Endometrial microvascular endothelial cells (primary cell): ENCODE results near the gene ZNF678. TPM values are rescaled to one million over a fixed set of nuclear protein-coding genes. Genes with fewer than 3 reads are reported as not detected.

Experiments
- in situ Hi-C: cut with HindIII; loops from 2 replicates; pipeline ENCODE4 v1.10.0; 2017; ENCODE audit warnings: low sequenced_read_pairs, low pct_unique_long_range_greater_than_20kb; ENCODE audit errors: inconsistent ontology term
- total RNA-seq: library from RNA; depleted of rRNA; stranded (reverse); fragments of >200 nt; gene quantifications from one replicate; pipeline ENCODE4 v1.2.3, GENCODE V29; 2015; ENCODE audit errors: inconsistent ontology term

ZNF678 gene
- 2.4 TPM for total RNA-seq

- in situ Hi-C loops = no loop called here
These were observed at the start of gene ZNF678 for GRCh38 chr1:227563324-227564201. Gene ZNF678, plus strand, starts transcription at chr1:227563556. Its CDS starts 87,436 bp downstream, at chr1:227650992.

GRCh38 chr1:227518876-227519275, 44.5 kb upstream of the ZNF678 start:
- in situ Hi-C loops = no loop called here

- in situ Hi-C loops = no loop called here
These were observed 41.6 kb upstream of the ZNF678 start for GRCh38 chr1:227521782-227522181.

GRCh38 chr1:227526524-227526923, 36.8 kb upstream of the ZNF678 start:
- in situ Hi-C loops = no loop called here

- in situ Hi-C loops = no loop called here
These were observed 31.2 kb upstream of the ZNF678 start for GRCh38 chr1:227532019-227532619.

GRCh38 chr1:227540170-227541098, 22.9 kb upstream of the ZNF678 start:
- in situ Hi-C loops = no loop called here

- in situ Hi-C loops = no loop called here
These were observed 22.2 kb upstream of the ZNF678 start for GRCh38 chr1:227541129-227541528.

GRCh38 chr1:227541796-227542152, 21.6 kb upstream of the ZNF678 start:
- in situ Hi-C loops = no loop called here

GRCh38 chr1:227542153-227543120, 20.9 kb upstream of the ZNF678 start:
- in situ Hi-C loops = no loop called here

- in situ Hi-C loops = no loop called here
These were observed 19.9 kb upstream of the ZNF678 start for GRCh38 chr1:227543283-227544066.

GRCh38 chr1:227544067-227545050, 19.0 kb upstream of the ZNF678 start:
- in situ Hi-C loops = no loop called here

- in situ Hi-C loops = no loop called here
These were observed 18.0 kb upstream of the ZNF678 start for GRCh38 chr1:227545361-227545760.

- in situ Hi-C loops = no loop called here
These were observed 17.3 kb upstream of the ZNF678 start for GRCh38 chr1:227546059-227546458.

- in situ Hi-C loops = no loop called here
These were observed 16.6 kb upstream of the ZNF678 start for GRCh38 chr1:227546598-227547309.

GRCh38 chr1:227547310-227548118, 15.8 kb upstream of the ZNF678 start:
- in situ Hi-C loops = no loop called here
